Fibroblast of peridontal ligament (primary cell): ENCODE measurements around the gene IFIT2.
A peak's percentile ranks its signal among the peaks of the same experiment; 100 is the strongest.
"Not testable (repeated sequence)": the region's sequence is repeated elsewhere in the genome, so short reads cannot be mapped to it uniquely, and the experiment has no call there.

Experiments used
- DNase-seq: peaks from one replicate; pipeline ENCODE4 v3.0.0-alpha.2; 2010; ENCODE audit errors: extremely low read depth

Gene IFIT2

GRCh38 chr10:89280508-89280907 is 21.3 kb upstream of the IFIT2 start:
- DNase-seq: no peak

GRCh38 chr10:89281606-89282395 is 20.0 kb upstream of the IFIT2 start:
- peak; percentile 42 for DNase-seq

GRCh38 chr10:89283025-89283935 is 18.6 kb upstream of the IFIT2 start:
- DNase-seq: peak; percentile 22

GRCh38 chr10:89283936-89284475 is 17.8 kb upstream of the IFIT2 start:
- DNase-seq: peak; percentile 97

GRCh38 chr10:89284711-89285110 is 17.1 kb upstream of the IFIT2 start:
- DNase-seq: not testable (repeated sequence)

- peak; percentile 27 for DNase-seq
These were observed 16.5 kb upstream of the IFIT2 start for GRCh38 chr10:89285303-89285702.

- no peak for DNase-seq
These were observed 7.1 kb upstream of the IFIT2 start for GRCh38 chr10:89294721-89295239.

GRCh38 chr10:89295597-89295996 is 6.2 kb upstream of the IFIT2 start:
- peak; percentile 80 for DNase-seq

- peak; percentile 88 for DNase-seq
These were observed 5.6 kb upstream of the IFIT2 start for GRCh38 chr10:89296220-89296648.

- DNase-seq: no peak
These were observed 4.5 kb upstream of the IFIT2 start for GRCh38 chr10:89297356-89297755.

GRCh38 chr10:89297791-89298190 is 4.1 kb upstream of the IFIT2 start:
- DNase-seq: no peak

- no peak for DNase-seq
These were observed 2.8 kb upstream of the IFIT2 start for GRCh38 chr10:89299031-89299430.

- DNase-seq: peak; percentile 64
These were observed 614 bp upstream of the IFIT2 start for GRCh38 chr10:89301232-89301631.

- DNase-seq: no peak
These were observed 779 bp downstream of the IFIT2 start for GRCh38 chr10:89302625-89303024.

- no peak for DNase-seq
These were observed 1.3 kb downstream of the IFIT2 start for GRCh38 chr10:89303161-89303560.

- DNase-seq: no peak
These were observed 2.2 kb downstream of the IFIT2 start for GRCh38 chr10:89304026-89304425.

- no peak for DNase-seq
These were observed 2.6 kb downstream of the IFIT2 start for GRCh38 chr10:89304446-89304845.

GRCh38 chr10:89304925-89305324 is 3.1 kb downstream of the IFIT2 start:
- no peak for DNase-seq

GRCh38 chr10:89305766-89306433 is 4.1 kb downstream of the IFIT2 start:
- no peak for DNase-seq

GRCh38 chr10:89306434-89307268 is 4.8 kb downstream of the IFIT2 start:
- no peak for DNase-seq

- peak; percentile 17 for DNase-seq
These were observed 5.4 kb downstream of the IFIT2 start for GRCh38 chr10:89307269-89307577.
